ENCODE data around the gene ADAR. TPM values are rescaled to one million over a fixed set of nuclear protein-coding genes. Genes with fewer than 3 reads are reported as not detected.
"Not testable (repeated sequence)": the region's sequence is repeated elsewhere in the genome, so short reads cannot be mapped to it uniquely, and the experiment has no call there.

The ADAR gene
- total RNA-seq, 1 experiment from 2014 or later = 221 TPM

- TF ChIP-seq ZNF281 (CRISPR knock-in tag; IDR thresholded peaks at IDR 0.05) (no peak), JUN (CRISPR knock-in tag; IDR thresholded peaks at IDR 0.05) (no peak), CBFB (CRISPR knock-in tag; IDR thresholded peaks at IDR 0.05; ENCODE audit: low read depth) (no peak), ZBTB43 (CRISPR knock-in tag; IDR thresholded peaks at IDR 0.05) (no peak), ETV6 (CRISPR knock-in tag; IDR thresholded peaks at IDR 0.05) (no peak)
These were observed 49.6 kb upstream of the ADAR start (continued) for GRCh38 chr1:154657556-154657955.

GRCh38 chr1:154652893-154653292, 44.9 kb upstream of the ADAR start:
- ATAC-seq (no peak), DNase-seq (ENCODE audit: low spot score) (no peak)
- POLR2A ChIA-PET = no interaction called here
- Mint-ChIP-seq H3K4me1 (peaks cover 7% of the 10 kb centered on the region), H3K4me3 (no peak overlapping the region), H3K27ac (no peak overlapping the region), H3K9me3 (peaks cover 7% of the 10 kb centered on the region; the same call in 1 of the 2 replicates), H3K27me3 (ENCODE audit: low read depth) (no peaks in the 10 kb centered on the region), H3K36me3 (no peaks in the 10 kb centered on the region)
- CTCF ChIA-PET = no interaction called here
- no peak for TF ChIP-seq ATF1 (CRISPR knock-in tag; IDR thresholded peaks at IDR 0.05)
- no peak for TF ChIP-seq ZNF396 (CRISPR knock-in tag; IDR thresholded peaks at IDR 0.05; ENCODE audit: borderline replicate concordance)
- TF ChIP-seq USF2 (CRISPR knock-in tag; IDR thresholded peaks at IDR 0.05) = no peak
- no peak for TF ChIP-seq NFATC4 (CRISPR knock-in tag; IDR thresholded peaks at IDR 0.05)
- no peak for TF ChIP-seq GRHL2 (CRISPR knock-in tag; IDR thresholded peaks at IDR 0.05; ENCODE audit: insufficient replicate concordance, severe bottlenecking)
- no peak for TF ChIP-seq SOX15 (CRISPR knock-in tag; IDR thresholded peaks at IDR 0.05)
- TF ChIP-seq RORB (CRISPR knock-in tag; IDR thresholded peaks at IDR 0.05) = no peak
- TF ChIP-seq ZNF138 (CRISPR knock-in tag; conservative IDR thresholded peaks at IDR 0.05) = no peak
- no peak for TF ChIP-seq NR3C1 (CRISPR knock-in tag; conservative IDR thresholded peaks at IDR 0.05; ENCODE audit: low read depth)
- no peak for TF ChIP-seq FOXK1 (CRISPR knock-in tag; IDR thresholded peaks at IDR 0.05)
- no peak for TF ChIP-seq ZNF232 (CRISPR knock-in tag; IDR thresholded peaks at IDR 0.05)
- TF ChIP-seq ZNF317 (CRISPR knock-in tag; IDR thresholded peaks at IDR 0.05; ENCODE audit: borderline replicate concordance, low read depth) = no peak
- no peak for TF ChIP-seq GABPB1 (CRISPR knock-in tag; IDR thresholded peaks at IDR 0.05)
- TF ChIP-seq MAX (CRISPR knock-in tag; IDR thresholded peaks at IDR 0.05) = no peak
- no peak for TF ChIP-seq SMAD4 (CRISPR knock-in tag; IDR thresholded peaks at IDR 0.05)
- TF ChIP-seq MYBL2 (CRISPR knock-in tag; IDR thresholded peaks at IDR 0.05) = no peak
- TF ChIP-seq GTF2I (CRISPR knock-in tag; conservative IDR thresholded peaks at IDR 0.05) = no peak
- TF ChIP-seq ZNF671 (CRISPR knock-in tag; IDR thresholded peaks at IDR 0.05) = no peak

- H3K27me3 Mint-ChIP-seq (ENCODE audit: low read depth); H3K4me3 Mint-ChIP-seq; H3K9me3 Mint-ChIP-seq; H3K36me3 Mint-ChIP-seq; H3K27ac Mint-ChIP-seq; H3K4me1 Mint-ChIP-seq; ATAC-seq; CTCF ChIA-PET; DNase-seq (ENCODE audit: low spot score): not testable (repeated sequence)
- POLR2A ChIA-PET = interaction anchor here (0.7 kb wide), 1 partner anchor 252 kb away, joined by 4 read pairs; no protein-coding TSS in a partner anchor
These were observed 36.7 kb upstream of the ADAR start for GRCh38 chr1:154644724-154645123.

Data from WTC11 (cell line).